CD14-positive monocyte (primary cell): ENCODE results near the gene CARMIL3. TPM values are rescaled to one million over a fixed set of nuclear protein-coding genes. Genes with fewer than 3 reads are reported as not detected.

Experiments used
- DNase-seq, 3 donors: peaks; one replicate each; pipeline ENCODE4 v3.0.0-alpha.2; 2011 to 2022
- H2AFZ ChIP-seq: 2 replicates; pipeline ENCODE4 v1.6.0; 2012; ENCODE audit warnings: mild to moderate bottlenecking, low read depth, low read length, inconsistent platforms; ENCODE audit not compliant: insufficient read depth, poor library complexity, severe bottlenecking
- H3K27ac ChIP-seq, 2 donors: 1 replicate in 1 of 2; 2 replicates in 1 of 2; pipeline ENCODE4 v1.5.1; 2012 to 2013; ENCODE audit warnings: low read length in 2 of 2, control low read depth in 1 of 2, inconsistent platforms in 1 of 2, low read depth in 1 of 2, mild to moderate bottlenecking in 1 of 2
- H3K27me3 ChIP-seq, 2 donors: one replicate each; pipeline versions ENCODE4 v1.6.0 to v1.6.1; 2011 to 2013; ENCODE audit warnings: low read length in 2 of 2; ENCODE audit not compliant: control insufficient read depth in 2 of 2, insufficient read depth in 2 of 2
- H3K36me3 ChIP-seq, 2 donors: replicated peaks in 1 of 2; 1 replicate in 1 of 2; 2 replicates in 1 of 2; pipeline versions ENCODE4 v1.5.1 to v1.6.1; 2012 to 2013; ENCODE audit warnings: low read length in 2 of 2, control low read depth in 1 of 2, inconsistent platforms in 1 of 2, mild to moderate bottlenecking in 1 of 2; ENCODE audit not compliant: insufficient read depth in 2 of 2, control insufficient read depth in 1 of 2
- H3K4me1 ChIP-seq, 2 donors: 1 replicate in 1 of 2; 2 replicates in 1 of 2; pipeline versions ENCODE4 v1.5.1 to v1.6.1; 2012 to 2013; ENCODE audit warnings: low read length in 2 of 2, control low read depth in 1 of 2, inconsistent platforms in 1 of 2, mild to moderate bottlenecking in 1 of 2, moderate library complexity in 1 of 2; ENCODE audit not compliant: insufficient read depth in 2 of 2, control insufficient read depth in 1 of 2
- H3K4me2 ChIP-seq: replicated peaks from 2 replicates; pipeline ENCODE3; 2012; ENCODE audit warnings: low read length, moderate library complexity, mild to moderate bottlenecking; ENCODE audit not compliant: poor library complexity, severe bottlenecking; ENCODE audit errors: extremely low read depth
- H3K4me3 ChIP-seq, 3 experiments: fragments of 200-600 bp in 1 of 3; sonication (generic) in 1 of 3; replicated peaks in 1 of 3; 1 replicate in 2 of 3; 2 replicates in 1 of 3; pipeline ENCODE4 v1.5.1; 2011 to 2013; ENCODE audit warnings: low read length in 3 of 3, mild to moderate bottlenecking in 3 of 3, control low read depth in 2 of 3, low read depth in 2 of 3, inconsistent platforms in 1 of 3, moderate library complexity in 1 of 3
- H3K79me2 ChIP-seq: 2 replicates; pipeline ENCODE4 v1.6.0; 2012; ENCODE audit warnings: mild to moderate bottlenecking, control low read depth, inconsistent platforms, low read length, moderate library complexity; ENCODE audit not compliant: insufficient read depth
- H3K9ac ChIP-seq: 2 replicates; pipeline ENCODE4 v1.6.0; 2017; ENCODE audit warnings: low read length, mild to moderate bottlenecking; ENCODE audit not compliant: insufficient read depth, poor library complexity, severe bottlenecking
- H3K9me3 ChIP-seq, 2 donors: replicated peaks in 1 of 2; 1 replicate in 1 of 2; 2 replicates in 1 of 2; pipeline versions ENCODE4 v1.5.1 to v1.6.1; 2012 to 2013; ENCODE audit warnings: low read length in 2 of 2, control low read depth in 1 of 2; ENCODE audit not compliant: control insufficient read depth in 1 of 2, insufficient read depth in 1 of 2
- H4K20me1 ChIP-seq: 2 replicates; pipeline ENCODE4 v1.6.0; 2012; ENCODE audit warnings: mild to moderate bottlenecking, low read length, control low read depth, moderate library complexity; ENCODE audit not compliant: insufficient read depth
- H3K27ac Mint-ChIP-seq, 7 donors: one replicate each; pipeline ENCODE4 v1.8.0; 2020; ENCODE audit warnings: mild to moderate bottlenecking in 7 of 7, mixed read lengths in 7 of 7, moderate library complexity in 6 of 7, inconsistent platforms in 2 of 7
- H3K27me3 Mint-ChIP-seq, 3 donors: one replicate each; pipeline ENCODE4 v1.8.0; 2021 to 2022; ENCODE audit warnings: low read depth in 3 of 3, mild to moderate bottlenecking in 3 of 3, mixed read lengths in 3 of 3, moderate library complexity in 3 of 3, inconsistent platforms in 1 of 3
- H3K36me3 Mint-ChIP-seq, 2 donors: one replicate each; pipeline ENCODE4 v1.8.0; 2020; ENCODE audit warnings: mixed read lengths in 2 of 2, inconsistent platforms in 1 of 2, mild to moderate bottlenecking in 1 of 2
- H3K4me1 Mint-ChIP-seq: one replicate; pipeline ENCODE4 v1.8.0; 2020; ENCODE audit warnings: mild to moderate bottlenecking, mixed read lengths
- H3K4me3 Mint-ChIP-seq, 2 donors: one replicate each; pipeline ENCODE4 v1.8.0; 2020; ENCODE audit warnings: mild to moderate bottlenecking in 2 of 2, mixed read lengths in 2 of 2, moderate library complexity in 1 of 2
- H3K9me3 Mint-ChIP-seq, 7 donors: one replicate each; pipeline ENCODE4 v1.8.0; 2020 to 2022; ENCODE audit warnings: mixed read lengths in 7 of 7, mild to moderate bottlenecking in 6 of 7, moderate library complexity in 6 of 7, inconsistent platforms in 2 of 7
- CTCF ChIP-seq: fragments of 200-600 bp; IDR thresholded peaks from one replicate; pipeline ENCODE4 v1.8.0; 2022; ENCODE audit warnings: antibody characterized with exemption, mild to moderate bottlenecking
- WGBS: methylation state at CpG from one replicate; pipeline ENCODE4 v1.1.5; 2013; ENCODE audit warnings: missing lambda C conversion rate; ENCODE audit not compliant: insufficient coverage; 5-methylcytosine and 5-hydroxymethylcytosine counted together
- intact Hi-C, 2 donors: fragments of 100-400 bp; cut with micrococcal nuclease; formaldehyde crosslinking; loops; one replicate each; pipeline versions ENCODE4 v1.15.0 to v1.15.1; 2023
- polyA plus RNA-seq, 3 donors: library from polyadenylated mRNA; depleted of rRNA in 1 of 3; unstranded in 2 of 3; stranded (reverse) in 1 of 3; fragments of 300-500 nt in 2 of 3; fragments of >200 nt in 1 of 3; fragmentation: Illumina TruSeq in 2 of 3; gene quantifications; 1 replicate in 2 of 3; 2 replicates in 1 of 3; pipeline ENCODE4 v1.2.3, GENCODE V29; 2012 to 2021

The CARMIL3 gene
- polyA plus RNA-seq, 3 donors: 1.0 TPM; not detected in 2

GRCh38 chr14:24060984-24061913, 9.4 kb downstream of the CARMIL3 start:
- no peak overlapping the region for H3K4me3 Mint-ChIP-seq
- H3K9ac ChIP-seq: no peak overlapping the region

More at GRCh38 chr14:24060984-24061913, 9.4 kb downstream of the CARMIL3 start:
- Mint-ChIP-seq H3K36me3 (no peaks in the 10 kb centered on the region), H3K27me3 (peaks cover 4 to 7% (median 6%) of the 10 kb centered on the region in 3 donors), H3K27ac (peak overlapping the region in 1 of 7 donors; percentile 52), H3K4me1 (peaks cover 2% of the 10 kb centered on the region), H3K9me3 (peaks cover 0 to 2% (median 0%) of the 10 kb centered on the region in 7 donors)
- Histone ChIP-seq H3K4me3 (no peak overlapping the region), H3K9me3 (no peaks in the 10 kb centered on the region), H3K27ac (no peak overlapping the region), H2AFZ (no peak overlapping the region), H4K20me1 (no peaks in the 10 kb centered on the region), H3K79me2 (no peaks in the 10 kb centered on the region), H3K36me3 (no peaks in the 10 kb centered on the region), H3K4me1 (no peaks in the 10 kb centered on the region), H3K27me3 (no peaks in the 10 kb centered on the region), H3K4me2 (no peak overlapping the region)
- intact Hi-C loops: no loop called here
- no peak for DNase-seq
- 97% methylated on average over 7 of the region's 7 CpGs for WGBS
- no peak for TF ChIP-seq CTCF
